ENCODE results near the gene CROCC2.

The CROCC2 gene

GRCh38 chr2:240930096-240930630 lies 24.0 kb downstream of the CROCC2 start:
- no peaks in the 10 kb centered on the region for H3K79me2 ChIP-seq
- no peaks in the 10 kb centered on the region for H3K36me3 ChIP-seq (ENCODE audit: control insufficient read depth, insufficient read depth, low read length)
- no peaks in the 10 kb centered on the region for H3K4me1 ChIP-seq
- H3K4me2 ChIP-seq (ENCODE audit: low read length): no peak overlapping the region
- TF ChIP-seq CTCF (IDR thresholded peaks at IDR 0.05): no peak
- no peaks in the 10 kb centered on the region for H3K27me3 ChIP-seq (ENCODE audit: control insufficient read depth, insufficient read depth, low read length)
- H2AFZ ChIP-seq: no peak overlapping the region
- H3K9me3 ChIP-seq (ENCODE audit: control insufficient read depth, low read length): no peaks in the 10 kb centered on the region
- H3K4me3 ChIP-seq (ENCODE audit: low read depth, low read length): no peak overlapping the region
- H3K27ac ChIP-seq: no peak overlapping the region
- no peak overlapping the region for H3K9ac ChIP-seq

GRCh38 chr2:240930631-240931318 lies 24.6 kb downstream of the CROCC2 start:
- H3K4me1 ChIP-seq: no peaks in the 10 kb centered on the region
- no peak for TF ChIP-seq CTCF (IDR thresholded peaks at IDR 0.05)
- no peak overlapping the region for H3K4me3 ChIP-seq (ENCODE audit: low read depth, low read length)
- H3K9ac ChIP-seq: no peak overlapping the region
- H3K27ac ChIP-seq: no peak overlapping the region
- no peak overlapping the region for H3K4me2 ChIP-seq (ENCODE audit: low read length)
- no peaks in the 10 kb centered on the region for H3K9me3 ChIP-seq (ENCODE audit: control insufficient read depth, low read length)
- no peaks in the 10 kb centered on the region for H3K27me3 ChIP-seq (ENCODE audit: control insufficient read depth, insufficient read depth, low read length)
- no peaks in the 10 kb centered on the region for H3K79me2 ChIP-seq
- H2AFZ ChIP-seq: no peak overlapping the region
- H3K36me3 ChIP-seq (ENCODE audit: control insufficient read depth, insufficient read depth, low read length): no peaks in the 10 kb centered on the region

DNA sequence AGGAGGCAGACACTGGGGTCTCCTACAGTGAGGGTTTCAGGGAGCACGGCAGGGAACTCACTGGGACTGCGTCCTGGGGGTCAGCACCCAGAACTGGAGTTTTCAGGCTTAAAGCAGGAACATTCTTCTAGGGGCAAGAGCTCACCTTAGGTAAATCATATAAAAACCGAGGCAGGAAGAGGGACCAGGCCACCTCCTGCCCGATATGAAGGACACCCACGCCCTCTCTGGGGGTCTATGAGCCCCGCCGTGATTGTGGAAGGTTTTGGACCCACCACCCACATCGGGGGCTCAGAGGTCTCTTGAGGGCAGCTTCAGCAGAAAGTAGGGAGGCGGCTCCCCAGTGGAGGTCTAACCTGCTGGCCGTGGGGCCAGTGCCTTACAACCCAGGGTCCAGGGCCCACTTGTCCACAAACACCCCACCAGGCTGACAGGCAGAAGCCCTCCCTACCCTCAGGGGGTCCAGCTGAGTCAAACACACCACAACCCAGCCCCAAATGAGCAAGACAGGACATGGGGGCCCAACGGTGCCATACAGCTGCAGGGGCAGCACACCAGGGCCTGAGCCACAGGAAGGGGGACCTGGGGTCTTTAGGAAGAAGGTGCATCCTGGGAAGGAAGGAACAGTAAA lies 25.3 kb downstream of the CROCC2 start:
- Histone ChIP-seq H3K4me3 (ENCODE audit: low read depth, low read length) (no peak overlapping the region), H3K9ac (no peak overlapping the region), H2AFZ (no peak overlapping the region), H3K36me3 (ENCODE audit: control insufficient read depth, insufficient read depth, low read length) (no peaks in the 10 kb centered on the region), H3K4me2 (ENCODE audit: low read length) (no peak overlapping the region), H3K27ac (no peak overlapping the region), H3K9me3 (ENCODE audit: control insufficient read depth, low read length) (no peaks in the 10 kb centered on the region), H3K79me2 (no peaks in the 10 kb centered on the region), H3K27me3 (ENCODE audit: control insufficient read depth, insufficient read depth, low read length) (no peaks in the 10 kb centered on the region), H3K4me1 (no peaks in the 10 kb centered on the region)
- TF ChIP-seq CTCF (IDR thresholded peaks at IDR 0.05): no peak

DNA sequence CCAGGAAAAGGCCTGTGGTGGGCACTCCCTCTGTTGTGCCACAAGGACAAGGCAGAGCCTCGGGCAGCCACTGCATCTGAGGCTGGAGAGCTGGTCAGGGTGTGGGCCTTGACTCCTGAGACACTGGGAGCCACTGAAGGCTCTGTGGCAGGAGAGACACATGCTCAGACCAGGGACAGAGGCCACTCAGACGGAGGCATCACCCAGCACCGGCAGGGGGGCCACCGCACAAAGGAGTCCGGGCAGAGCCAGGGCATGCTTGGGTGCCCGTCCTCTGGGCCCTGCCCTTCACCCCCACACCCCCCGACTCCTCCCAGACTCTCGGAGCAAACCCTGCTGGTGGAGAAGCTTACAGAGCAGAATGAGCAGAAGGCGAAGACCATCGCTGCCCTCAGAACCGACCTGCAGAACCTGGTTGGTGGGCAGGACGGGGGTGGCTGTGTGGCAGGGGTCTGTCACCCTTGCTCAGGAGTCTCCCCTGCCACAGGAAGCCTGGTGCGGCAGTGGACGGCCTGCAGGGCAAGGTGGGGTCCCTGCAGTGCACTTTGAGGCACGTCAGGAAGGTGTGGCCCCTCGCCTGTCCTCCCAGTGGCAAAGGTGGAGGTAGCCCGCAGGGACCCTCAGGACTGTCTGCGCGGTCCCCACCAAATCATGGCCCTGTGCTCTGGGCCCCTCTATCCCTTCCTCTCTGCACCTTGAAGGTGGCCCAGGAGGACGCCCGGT lies 26.0 kb downstream of the CROCC2 start:
- Histone ChIP-seq H3K4me1 (no peaks in the 10 kb centered on the region), H3K9ac (no peak overlapping the region), H2AFZ (no peak overlapping the region), H3K4me2 (ENCODE audit: low read length) (no peak overlapping the region), H3K4me3 (ENCODE audit: low read depth, low read length) (no peak overlapping the region), H3K27me3 (ENCODE audit: control insufficient read depth, insufficient read depth, low read length) (no peaks in the 10 kb centered on the region), H3K36me3 (ENCODE audit: control insufficient read depth, insufficient read depth, low read length) (no peaks in the 10 kb centered on the region), H3K27ac (no peak overlapping the region), H3K79me2 (no peaks in the 10 kb centered on the region), H3K9me3 (ENCODE audit: control insufficient read depth, low read length) (no peaks in the 10 kb centered on the region)
- no peak for TF ChIP-seq CTCF (IDR thresholded peaks at IDR 0.05)

Data from parathyroid adenoma (tissue), 2 donors.